GM23248 (cell line): ENCODE data around the gene SAMD14. TPM values are rescaled to one million over a fixed set of nuclear protein-coding genes. Genes with fewer than 3 reads are reported as not detected.

ENCODE experiments used
- DNase-seq: peaks from one replicate; pipeline ENCODE4 v3.0.0-alpha.2; 2015
- H2AFZ ChIP-seq: fragments of 200-600 bp; sonication (generic); 2 replicates; pipeline ENCODE4 v1.6.1; 2016; ENCODE audit warnings: antibody characterized with exemption
- H3F3A ChIP-seq: fragments of 200-600 bp; sonication (generic); 2 replicates; pipeline ENCODE4 v1.6.1; 2016; ENCODE audit warnings: mild to moderate bottlenecking, antibody characterized with exemption, mixed run types; ENCODE audit not compliant: insufficient read depth
- H3K27ac ChIP-seq: fragments of 200-600 bp; sonication (generic); 2 replicates; pipeline ENCODE4 v1.5.1; 2016; ENCODE audit warnings: mild to moderate bottlenecking
- H3K27me3 ChIP-seq: fragments of 200-600 bp; sonication (generic); replicated peaks from 2 replicates; pipeline ENCODE4 v1.6.1; 2016; ENCODE audit warnings: mild to moderate bottlenecking; ENCODE audit not compliant: insufficient read depth
- H3K36me3 ChIP-seq: fragments of 200-600 bp; sonication (generic); 2 replicates; pipeline ENCODE4 v1.6.1; 2016; ENCODE audit warnings: low read depth, mild to moderate bottlenecking
- H3K4me1 ChIP-seq: fragments of 200-600 bp; sonication (generic); 2 replicates; pipeline ENCODE4 v1.6.1; 2016; ENCODE audit warnings: mild to moderate bottlenecking; ENCODE audit not compliant: insufficient read depth
- H3K4me2 ChIP-seq: fragments of 200-600 bp; sonication (generic); one replicate; pipeline ENCODE4 v1.6.1; 2016; ENCODE audit warnings: mild to moderate bottlenecking; ENCODE audit not compliant: unreplicated experiment
- H3K4me3 ChIP-seq: fragments of 200-600 bp; sonication (generic); 2 replicates; pipeline ENCODE4 v1.5.1; 2016; ENCODE audit warnings: mild to moderate bottlenecking
- H3K79me2 ChIP-seq: fragments of 200-600 bp; sonication (generic); 2 replicates; pipeline ENCODE4 v1.6.1; 2016; ENCODE audit warnings: mild to moderate bottlenecking; ENCODE audit not compliant: insufficient read depth
- H3K9ac ChIP-seq: fragments of 200-600 bp; sonication (generic); 2 replicates; pipeline ENCODE4 v1.6.1; 2016; ENCODE audit warnings: mild to moderate bottlenecking
- H3K9me2 ChIP-seq: fragments of 200-600 bp; sonication (generic); 2 replicates; pipeline ENCODE4 v1.6.1; 2016; ENCODE audit warnings: mixed run types, mild to moderate bottlenecking, moderate library complexity; ENCODE audit not compliant: insufficient read depth
- H3K9me3 ChIP-seq: fragments of 200-600 bp; sonication (generic); one replicate; pipeline ENCODE4 v1.6.1; 2017; ENCODE audit warnings: low read depth
- H4K20me1 ChIP-seq: fragments of 200-600 bp; sonication (generic); 2 replicates; pipeline ENCODE4 v1.6.0; 2016; ENCODE audit not compliant: insufficient read depth
- EZH2 ChIP-seq: fragments of 200-600 bp; sonication (generic); IDR thresholded peaks from 2 replicates; pipeline ENCODE4 v1.6.1; 2018; ENCODE audit warnings: antibody characterized with exemption, mild to moderate bottlenecking; ENCODE audit not compliant: insufficient read depth, poor library complexity, severe bottlenecking
- EZH2phosphoT487 ChIP-seq: fragments of 200-600 bp; sonication (generic); IDR thresholded peaks from 2 replicates; pipeline ENCODE4 v1.6.1; 2018; ENCODE audit warnings: antibody characterized with exemption, moderate library complexity, mild to moderate bottlenecking, low read depth; ENCODE audit not compliant: insufficient read depth
- WGBS, 2 experiments: methylation state at CpG; one replicate each; pipeline ENCODE4 v1.1.6; 2015 to 2017; ENCODE audit warnings: low lambda C conversion rate in 2 of 2, low coverage in 1 of 2; ENCODE audit errors: missing lambda C conversion rate in 2 of 2; 5-methylcytosine and 5-hydroxymethylcytosine counted together
- in situ Hi-C: fragments of 300-500 bp; cut with MboI; formaldehyde crosslinking; loops from 2 replicates; pipeline ENCODE4 v1.15.0; 2020
- polyA plus RNA-seq: library from polyadenylated mRNA; unstranded; fragments of >200 nt; fragmentation: Nextera tagmentation; extraction: Ambion mirVana; gene quantifications from 2 replicates; pipeline ENCODE4 v1.2.1, GENCODE V29; 2016
- total RNA-seq: library from RNA; depleted of rRNA; stranded (reverse); fragments of >200 nt; shearing (Covaris generic); gene quantifications from 2 replicates; pipeline ENCODE4 v1.2.3, GENCODE V29; 2014

SAMD14 gene
- total and polyA plus RNA-seq, 2 experiments from 2014 or later = 1.3 to 3.0 TPM

DNA sequence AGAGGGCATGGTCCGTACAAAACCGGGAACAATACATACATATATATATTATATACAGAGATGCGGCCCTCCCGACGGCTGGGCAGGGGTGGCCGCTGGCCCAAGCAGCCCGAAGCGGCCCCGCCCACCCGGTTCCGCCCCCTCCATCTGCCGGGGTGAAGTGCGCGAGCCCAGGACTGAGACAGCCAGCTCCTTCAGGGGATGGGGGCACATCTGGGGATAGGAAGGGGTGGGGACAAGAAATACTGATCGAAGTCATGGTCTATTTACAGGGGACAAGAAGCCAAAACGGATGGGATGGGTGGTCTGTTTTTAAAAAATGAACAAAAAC lies 3.8 kb upstream of the SAMD14 start:
- no peaks in the 10 kb centered on the region for H3K27me3 ChIP-seq
- in situ Hi-C loops = no loop called here
- H3K4me2 ChIP-seq = no peak overlapping the region
- no peak overlapping the region for H3K4me3 ChIP-seq
- TF ChIP-seq EZH2 = no peak
- TF ChIP-seq EZH2phosphoT487 = no peak
- H3K27ac ChIP-seq = peak overlapping the region; percentile 44
- no peaks in the 10 kb centered on the region for H3K9me3 ChIP-seq
- peak; percentile 39 for DNase-seq
- no peaks in the 10 kb centered on the region for H4K20me1 ChIP-seq
- WGBS, 2 experiments = 21 to 22% methylated on average over 13 to 16 of the region's 16 CpGs
- peaks cover 22% of the 10 kb centered on the region for H3K4me1 ChIP-seq
- no peaks in the 10 kb centered on the region for H3K9me2 ChIP-seq
- no peak overlapping the region for H2AFZ ChIP-seq
- peaks cover 8% of the 10 kb centered on the region for H3K36me3 ChIP-seq
- H3F3A ChIP-seq = peaks cover 34% of the 10 kb centered on the region; the same call in 1 of the 2 replicates
- peak overlapping the region; percentile 36; the same call in 1 of the 2 replicates for H3K9ac ChIP-seq
- peaks cover 3% of the 10 kb centered on the region; the same call in 1 of the 2 replicates for H3K79me2 ChIP-seq

GRCh38 chr17:50133028-50133768 lies 3.2 kb upstream of the SAMD14 start:
- TF ChIP-seq EZH2 (no peak), EZH2phosphoT487 (no peak)
- DNase-seq = peak; percentile 82
- in situ Hi-C loops = no loop called here
- no peaks in the 10 kb centered on the region for H3K9me2 ChIP-seq
- H3K9ac ChIP-seq = no peak overlapping the region
- H3K27me3 ChIP-seq = no peaks in the 10 kb centered on the region
- H2AFZ ChIP-seq = no peak overlapping the region
- H3K79me2 ChIP-seq = no peaks in the 10 kb centered on the region
- H3K9me3 ChIP-seq = no peaks in the 10 kb centered on the region
- no peak overlapping the region for H3K4me2 ChIP-seq
- H3F3A ChIP-seq = peaks cover 34% of the 10 kb centered on the region; the same call in 1 of the 2 replicates
- peak overlapping the region; percentile 44 for H3K27ac ChIP-seq
- H3K4me3 ChIP-seq = no peak overlapping the region
- peaks cover 3% of the 10 kb centered on the region; the same call in 1 of the 2 replicates for H3K36me3 ChIP-seq
- 22 to 27% methylated on average over 7 of the region's 7 CpGs for WGBS, 2 experiments
- peaks cover 22% of the 10 kb centered on the region for H3K4me1 ChIP-seq
- H4K20me1 ChIP-seq = no peaks in the 10 kb centered on the region

DNA sequence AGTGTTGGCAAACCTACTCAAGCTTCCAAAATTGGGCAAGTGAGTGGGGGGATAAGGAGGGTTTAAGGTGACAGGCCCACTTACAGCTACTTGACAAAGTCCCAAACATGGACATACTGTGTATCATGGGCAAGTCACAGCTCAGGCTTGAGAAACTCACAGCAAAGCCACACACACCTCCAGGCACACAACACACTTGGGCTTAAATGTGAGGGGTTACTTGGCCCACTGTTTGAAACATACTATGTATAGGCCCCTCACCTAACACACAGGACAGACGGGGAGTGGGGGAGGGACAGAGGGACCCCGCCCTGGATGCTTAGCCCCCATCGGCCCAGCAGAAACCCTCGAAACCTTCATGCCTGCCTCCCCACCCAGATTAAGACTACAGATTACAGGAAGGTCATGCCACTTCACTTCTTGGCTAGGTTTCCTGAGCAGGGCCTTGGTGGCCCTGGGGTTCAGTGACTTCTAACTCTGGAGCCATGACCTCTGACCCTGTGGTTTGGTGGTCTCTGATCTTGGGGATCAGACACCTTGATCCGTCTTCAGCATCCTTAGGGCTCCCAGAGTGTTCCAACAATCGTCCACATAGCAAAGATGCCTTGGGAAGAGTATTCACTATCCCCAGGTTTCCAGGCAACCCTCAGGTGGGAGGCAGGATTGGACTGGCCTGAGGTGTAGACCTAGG lies 2.3 kb upstream of the SAMD14 start:
- Histone ChIP-seq H3K36me3 (no peaks in the 10 kb centered on the region), H3K27ac (no peak overlapping the region), H3K27me3 (no peaks in the 10 kb centered on the region), H3K4me2 (no peak overlapping the region), H3K4me3 (no peak overlapping the region), H3K4me1 (peaks cover 22% of the 10 kb centered on the region), H3K9me3 (no peaks in the 10 kb centered on the region), H3K79me2 (no peaks in the 10 kb centered on the region), H4K20me1 (no peaks in the 10 kb centered on the region), H3K9ac (no peak overlapping the region), H3K9me2 (no peaks in the 10 kb centered on the region), H2AFZ (no peak overlapping the region), H3F3A (peaks cover 33% of the 10 kb centered on the region; the same call in 1 of the 2 replicates)
- no peak for DNase-seq
- WGBS, 2 experiments = 82 to 88% methylated on average over 6 of the region's 6 CpGs
- in situ Hi-C loops = no loop called here
- TF ChIP-seq EZH2phosphoT487 (no peak), EZH2 (no peak)

DNA sequence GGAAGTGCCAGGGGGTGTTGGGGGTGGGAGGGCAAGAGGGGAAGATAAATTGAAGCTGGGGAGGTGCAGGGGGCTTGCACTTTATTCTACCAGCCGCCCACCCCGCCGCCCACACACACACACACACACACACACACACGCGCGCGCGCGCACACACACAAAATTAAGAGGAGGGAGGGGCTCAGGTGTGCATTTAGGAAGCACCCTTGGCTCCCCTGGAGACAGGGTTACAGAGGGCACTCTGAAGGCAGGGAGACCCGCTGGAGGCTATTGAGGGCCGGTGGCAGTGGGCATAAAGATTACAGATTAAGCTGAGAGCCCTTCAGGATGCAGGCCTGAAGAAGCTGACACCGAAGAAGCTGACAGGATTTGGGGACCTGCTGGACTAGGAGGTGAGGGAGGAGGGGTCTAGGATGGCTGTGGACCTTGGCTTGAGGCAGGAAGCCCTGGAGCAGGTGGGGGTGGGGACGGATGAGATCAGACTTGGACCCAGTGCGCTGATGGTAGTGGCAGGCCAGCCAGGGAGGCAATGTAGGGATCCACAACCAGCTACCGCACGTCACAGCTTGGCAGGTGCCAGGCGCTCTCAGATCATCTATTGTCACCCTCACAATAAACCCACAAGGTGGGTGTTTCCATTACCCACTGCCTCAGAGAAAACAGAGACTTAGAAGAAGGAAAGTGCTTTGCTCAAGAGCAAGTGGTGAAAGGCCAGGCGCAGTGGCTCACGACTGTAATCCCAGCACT lies 772 bp upstream of the SAMD14 start:
- H3F3A ChIP-seq = peaks cover 30% of the 10 kb centered on the region; the same call in 1 of the 2 replicates
- no peak for TF ChIP-seq EZH2
- no peak for TF ChIP-seq EZH2phosphoT487
- 80 to 84% methylated on average over 15 to 19 of the region's 19 CpGs for WGBS, 2 experiments
- no peaks in the 10 kb centered on the region for H3K9me3 ChIP-seq
- H4K20me1 ChIP-seq = no peaks in the 10 kb centered on the region
- H3K27ac ChIP-seq = no peak overlapping the region
- no peak overlapping the region for H3K4me2 ChIP-seq
- no peaks in the 10 kb centered on the region for H3K79me2 ChIP-seq
- no peaks in the 10 kb centered on the region for H3K9me2 ChIP-seq
- no peak for DNase-seq
- in situ Hi-C loops = no loop called here
- H3K27me3 ChIP-seq = no peaks in the 10 kb centered on the region
- H3K36me3 ChIP-seq = no peaks in the 10 kb centered on the region
- H3K4me3 ChIP-seq = peak overlapping the region; percentile 71
- H3K9ac ChIP-seq = no peak overlapping the region
- H3K4me1 ChIP-seq = peaks cover 22% of the 10 kb centered on the region
- H2AFZ ChIP-seq = no peak overlapping the region
